Measurements from ENCODE around the gene CD99. TPM values are rescaled to one million over a fixed set of nuclear protein-coding genes. Genes with fewer than 3 reads are reported as not detected.
"Not testable (repeated sequence)": the region's sequence is repeated elsewhere in the genome, so short reads cannot be mapped to it uniquely, and the experiment has no call there.

The CD99 gene
- total and polyA plus RNA-seq, 2 donors (not counting 1 experiment from before 2014, with no cell fraction given), result 70.7 to 133 TPM

DNA sequence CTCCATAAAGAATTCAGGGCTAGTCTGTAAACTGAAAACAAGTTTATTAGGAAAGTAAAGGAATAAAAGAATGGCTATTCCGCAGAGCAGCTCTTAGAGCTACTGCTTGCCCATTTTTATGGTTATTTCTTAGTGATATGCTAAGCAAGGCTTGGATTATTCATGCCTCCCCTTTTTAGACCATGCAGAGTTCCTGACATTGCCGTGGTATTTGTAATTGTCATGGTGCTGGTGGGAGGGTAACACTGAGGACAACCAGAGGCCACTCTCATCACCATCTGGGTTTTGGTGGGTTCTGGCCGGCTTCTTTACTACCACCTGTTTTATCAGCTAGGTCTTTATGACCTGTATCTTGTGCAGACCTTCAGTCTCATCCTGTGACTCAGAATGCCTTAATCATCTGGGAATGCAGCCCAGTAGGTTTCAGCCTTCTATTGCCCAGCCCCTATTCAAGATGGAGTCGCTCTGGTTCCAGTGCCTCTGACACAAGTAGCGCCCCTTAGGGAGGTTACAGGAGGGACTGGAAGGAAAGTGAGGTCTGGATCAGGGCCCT lies 64.1 kb downstream of the CD99 start:
- H3K9me3 ChIP-seq (ENCODE audit: control extremely low read depth in 1 of 3, control insufficient read depth in 2 of 3, insufficient read depth in 1 of 3, low read length in 2 of 3); H2AFZ ChIP-seq (ENCODE audit: insufficient read depth, low read depth, low read length, poor library complexity, severe bottlenecking); H3K79me2 ChIP-seq (ENCODE audit: control insufficient read depth, insufficient read depth, low read length); H3K4me2 ChIP-seq (replicated peaks; ENCODE audit: low read depth, low read length, poor library complexity, severe bottlenecking); H3K9ac ChIP-seq (ENCODE audit: low read length); H3K4me1 Mint-ChIP-seq; H3K27ac ChIP-seq (ENCODE audit: low read length in 2 of 2); intact Hi-C loops (cut with micrococcal nuclease); H3K4me3 ChIP-seq (ENCODE audit: control extremely low read depth in 1 of 5, extremely low read depth in 1 of 5, insufficient read depth in 1 of 5, low read depth in 2 of 5, low read length in 4 of 5); ATAC-seq (ENCODE audit: low read depth); H3K4me1 ChIP-seq (ENCODE audit: control insufficient read depth in 2 of 2, insufficient read depth in 2 of 2, low read length in 2 of 2); H3K27ac Mint-ChIP-seq; H4K20me1 ChIP-seq (ENCODE audit: control insufficient read depth, insufficient read depth, low read length, poor library complexity, severe bottlenecking); H3K36me3 ChIP-seq (replicated peaks in 1 of 2; ENCODE audit: control extremely low read depth in 1 of 2, control insufficient read depth in 1 of 2, extremely low read depth in 1 of 2, insufficient read depth in 2 of 2, low read length in 1 of 2); H3K9me3 Mint-ChIP-seq (ENCODE audit: insufficient read depth); H3K27me3 ChIP-seq (replicated peaks in 1 of 4; ENCODE audit: control extremely low read depth in 1 of 4, control insufficient read depth in 3 of 4, insufficient read depth in 4 of 4, low read length in 3 of 4); H3K4me3 Mint-ChIP-seq; POLR2A ChIA-PET; DNase-seq; CTCF ChIA-PET: not testable (repeated sequence)
- H3K27me3 Mint-ChIP-seq, result peaks cover 13% of the 10 kb centered on the region
- WGBS (ENCODE audit: insufficient coverage), result no CpG with 5 or more reads among the region's 5 CpGs

DNA sequence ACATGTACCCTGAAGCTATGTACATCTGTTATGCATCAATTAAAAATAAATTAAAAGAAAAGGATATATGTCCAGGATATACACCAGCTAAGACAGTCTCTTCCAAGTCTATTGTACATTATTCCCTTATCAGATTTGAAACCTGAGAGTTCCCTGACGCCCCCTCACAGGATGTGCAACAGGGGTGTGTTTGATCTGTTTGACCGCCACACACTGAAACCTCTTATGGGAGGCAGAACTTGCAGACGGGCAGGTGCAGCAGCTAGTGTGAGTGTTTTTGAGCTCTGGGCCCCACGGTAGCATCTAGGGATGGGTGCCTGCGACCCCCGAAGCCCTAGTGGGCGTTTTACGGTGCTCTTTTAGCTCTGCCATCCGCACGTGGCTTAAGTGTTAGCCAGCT lies 65.5 kb downstream of the CD99 start:
- Histone ChIP-seq H3K4me2 (replicated peaks; ENCODE audit: low read depth, low read length, poor library complexity, severe bottlenecking) (no peak overlapping the region), H3K27me3 (replicated peaks in 1 of 4; ENCODE audit: control extremely low read depth in 1 of 4, control insufficient read depth in 3 of 4, insufficient read depth in 4 of 4, low read length in 3 of 4) (no peaks in the 10 kb centered on the region), H3K4me3 (ENCODE audit: control extremely low read depth in 1 of 5, extremely low read depth in 1 of 5, insufficient read depth in 1 of 5, low read depth in 2 of 5, low read length in 4 of 5) (no peak overlapping the region), H3K9ac (ENCODE audit: low read length) (no peak overlapping the region), H2AFZ (ENCODE audit: insufficient read depth, low read depth, low read length, poor library complexity, severe bottlenecking) (no peak overlapping the region), H3K9me3 (ENCODE audit: control extremely low read depth in 1 of 3, control insufficient read depth in 2 of 3, insufficient read depth in 1 of 3, low read length in 2 of 3) (no peaks in the 10 kb centered on the region), H3K4me1 (ENCODE audit: control insufficient read depth in 2 of 2, insufficient read depth in 2 of 2, low read length in 2 of 2) (no peaks in the 10 kb centered on the region), H3K79me2 (ENCODE audit: control insufficient read depth, insufficient read depth, low read length) (no peaks in the 10 kb centered on the region), H4K20me1 (ENCODE audit: control insufficient read depth, insufficient read depth, low read length, poor library complexity, severe bottlenecking) (no peaks in the 10 kb centered on the region), H3K27ac (ENCODE audit: low read length in 2 of 2) (no peak overlapping the region), H3K36me3 (replicated peaks in 1 of 2; ENCODE audit: control extremely low read depth in 1 of 2, control insufficient read depth in 1 of 2, extremely low read depth in 1 of 2, insufficient read depth in 2 of 2, low read length in 1 of 2) (no peaks in the 10 kb centered on the region)
- ChIA-PET CTCF (no interaction called here), POLR2A (no interaction called here)
- WGBS (ENCODE audit: insufficient coverage), result 83% methylated on average over 8 of the region's 10 CpGs
- intact Hi-C loops (cut with micrococcal nuclease), result no loop called here
- ATAC-seq (ENCODE audit: low read depth), result no peak
- H3K4me1 Mint-ChIP-seq, result no peaks in the 10 kb centered on the region
- H3K4me3 Mint-ChIP-seq, result no peak overlapping the region
- no peak for DNase-seq
- H3K27ac Mint-ChIP-seq, result no peak overlapping the region
- H3K27me3 Mint-ChIP-seq, result peaks cover 13% of the 10 kb centered on the region
- H3K9me3 Mint-ChIP-seq (ENCODE audit: insufficient read depth), result no peaks in the 10 kb centered on the region
- TF ChIP-seq, protein P1, sequence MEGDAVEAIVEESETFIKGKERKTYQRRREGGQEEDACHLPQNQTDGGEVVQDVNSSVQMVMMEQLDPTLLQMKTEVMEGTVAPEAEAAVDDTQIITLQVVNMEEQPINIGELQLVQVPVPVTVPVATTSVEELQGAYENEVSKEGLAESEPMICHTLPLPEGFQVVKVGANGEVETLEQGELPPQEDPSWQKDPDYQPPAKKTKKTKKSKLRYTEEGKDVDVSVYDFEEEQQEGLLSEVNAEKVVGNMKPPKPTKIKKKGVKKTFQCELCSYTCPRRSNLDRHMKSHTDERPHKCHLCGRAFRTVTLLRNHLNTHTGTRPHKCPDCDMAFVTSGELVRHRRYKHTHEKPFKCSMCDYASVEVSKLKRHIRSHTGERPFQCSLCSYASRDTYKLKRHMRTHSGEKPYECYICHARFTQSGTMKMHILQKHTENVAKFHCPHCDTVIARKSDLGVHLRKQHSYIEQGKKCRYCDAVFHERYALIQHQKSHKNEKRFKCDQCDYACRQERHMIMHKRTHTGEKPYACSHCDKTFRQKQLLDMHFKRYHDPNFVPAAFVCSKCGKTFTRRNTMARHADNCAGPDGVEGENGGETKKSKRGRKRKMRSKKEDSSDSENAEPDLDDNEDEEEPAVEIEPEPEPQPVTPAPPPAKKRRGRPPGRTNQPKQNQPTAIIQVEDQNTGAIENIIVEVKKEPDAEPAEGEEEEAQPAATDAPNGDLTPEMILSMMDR (IDR thresholded peaks at IDR 0.05), result no peak
- TF ChIP-seq EZH2 (IDR thresholded peaks at IDR 0.05; ENCODE audit: borderline replicate concordance, insufficient read depth, low read depth, low read length, poor library complexity, severe bottlenecking), result no peak

Data from B cell (primary cell).